Esophagus muscularis mucosa (tissue), 4 donors: ENCODE measurements around the gene NPAS3.

Source experiments
- EP300 ChIP-seq: sonication (generic); formaldehyde crosslinking; IDR thresholded peaks from one replicate; pipeline ENCODE4 v1.6.1; 2017; ENCODE audit warnings: antibody characterized with exemption
- POLR2A ChIP-seq: fragments of 450-650 bp; IDR thresholded peaks from one replicate; pipeline ENCODE4 v1.6.1; 2017; ENCODE audit warnings: antibody characterized with exemption, moderate library complexity, mild to moderate bottlenecking, low read depth
- POLR2AphosphoS5 ChIP-seq, 2 donors: sonication (generic); formaldehyde crosslinking; IDR thresholded peaks; one replicate each; pipeline ENCODE4 v1.6.1; 2017; ENCODE audit warnings: antibody characterized with exemption in 2 of 2
- TF ChIP-seq, protein P1 (sequence below), 3 experiments: fragments of 200-600 bp in 2 of 3; fragments of 450-650 bp in 1 of 3; sonication (generic) in 2 of 3; IDR thresholded peaks; one replicate each; pipeline ENCODE4 v1.5.1; 2017 to 2019; ENCODE audit warnings: antibody characterized with exemption in 3 of 3, mild to moderate bottlenecking in 2 of 3, moderate library complexity in 1 of 3

DNA sequence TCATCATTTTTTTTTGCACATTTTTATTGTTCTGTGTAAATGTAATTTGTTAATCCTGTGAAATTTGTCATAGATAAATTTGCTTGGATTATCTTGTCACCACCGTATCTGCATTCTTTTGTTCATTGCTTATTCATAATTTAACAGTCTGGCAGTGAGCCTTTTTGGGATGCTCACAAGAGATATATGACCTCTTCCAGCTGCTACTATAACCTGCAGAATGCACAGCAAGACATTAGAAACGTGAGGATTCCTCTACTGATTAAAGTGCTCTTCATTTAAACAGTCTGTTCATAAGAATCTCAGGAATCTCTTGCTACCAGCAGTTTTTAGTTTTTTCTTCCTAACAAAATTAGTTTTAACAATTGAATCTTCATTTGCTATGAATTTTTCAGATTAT, 9.1 kb downstream of the NPAS3 start:
- TF ChIP-seq, protein P1, sequence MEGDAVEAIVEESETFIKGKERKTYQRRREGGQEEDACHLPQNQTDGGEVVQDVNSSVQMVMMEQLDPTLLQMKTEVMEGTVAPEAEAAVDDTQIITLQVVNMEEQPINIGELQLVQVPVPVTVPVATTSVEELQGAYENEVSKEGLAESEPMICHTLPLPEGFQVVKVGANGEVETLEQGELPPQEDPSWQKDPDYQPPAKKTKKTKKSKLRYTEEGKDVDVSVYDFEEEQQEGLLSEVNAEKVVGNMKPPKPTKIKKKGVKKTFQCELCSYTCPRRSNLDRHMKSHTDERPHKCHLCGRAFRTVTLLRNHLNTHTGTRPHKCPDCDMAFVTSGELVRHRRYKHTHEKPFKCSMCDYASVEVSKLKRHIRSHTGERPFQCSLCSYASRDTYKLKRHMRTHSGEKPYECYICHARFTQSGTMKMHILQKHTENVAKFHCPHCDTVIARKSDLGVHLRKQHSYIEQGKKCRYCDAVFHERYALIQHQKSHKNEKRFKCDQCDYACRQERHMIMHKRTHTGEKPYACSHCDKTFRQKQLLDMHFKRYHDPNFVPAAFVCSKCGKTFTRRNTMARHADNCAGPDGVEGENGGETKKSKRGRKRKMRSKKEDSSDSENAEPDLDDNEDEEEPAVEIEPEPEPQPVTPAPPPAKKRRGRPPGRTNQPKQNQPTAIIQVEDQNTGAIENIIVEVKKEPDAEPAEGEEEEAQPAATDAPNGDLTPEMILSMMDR (IDR thresholded peaks at IDR 0.05) = no peak
- TF ChIP-seq POLR2A (no peak), POLR2AphosphoS5 (IDR thresholded peaks at IDR 0.05) (no peak), EP300 (no peak)
